ENCODE measurements around the gene TRIM60. TPM values are rescaled to one million over a fixed set of nuclear protein-coding genes. Genes with fewer than 3 reads are reported as not detected.
"Not testable (repeated sequence)": the region's sequence is repeated elsewhere in the genome, so short reads cannot be mapped to it uniquely, and the experiment has no call there.

Gene TRIM60
- total RNA-seq, 1 donor from 2014 or later: not detected

DNA sequence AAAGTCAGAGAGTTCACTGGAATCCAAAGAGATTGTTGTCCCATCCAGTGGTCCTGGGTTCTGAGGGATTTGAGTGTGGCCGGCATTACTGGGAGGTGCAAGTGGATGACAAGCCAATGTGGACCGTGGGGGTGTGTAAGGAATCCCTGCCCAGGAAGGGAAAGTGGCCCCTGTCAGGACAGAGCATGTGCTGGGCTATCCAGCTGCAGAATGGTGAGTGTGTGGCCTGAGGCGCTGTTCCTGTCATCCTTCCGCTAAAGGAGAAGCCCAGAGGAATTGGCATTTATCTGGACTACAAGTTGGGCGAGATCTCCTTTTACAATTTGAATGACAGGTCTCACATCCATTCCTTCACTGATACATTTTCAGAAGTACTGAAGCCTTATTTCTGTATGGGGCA is 20.4 kb upstream of the TRIM60 start:
- no peaks in the 10 kb centered on the region for H4K20me1 ChIP-seq (ENCODE audit: insufficient read depth, low read length)
- no peaks in the 10 kb centered on the region for H3K36me3 Mint-ChIP-seq (ENCODE audit: low read depth, unreplicated experiment)
- H3K4me2 ChIP-seq (ENCODE audit: low read length): no peak overlapping the region
- no peaks in the 10 kb centered on the region for H3K27me3 ChIP-seq (ENCODE audit: insufficient read depth, low read length)
- no peak overlapping the region for H3K4me3 ChIP-seq (ENCODE audit: insufficient read depth, low read depth, low read length)
- FAIRE-seq (no peak), DNase-seq (ENCODE audit: low read depth) (no peak)
- no peak overlapping the region for H3K9ac ChIP-seq (ENCODE audit: low read length)
- no peak overlapping the region for H2AFZ ChIP-seq (ENCODE audit: low read depth, low read length)
- TF ChIP-seq, protein P1, sequence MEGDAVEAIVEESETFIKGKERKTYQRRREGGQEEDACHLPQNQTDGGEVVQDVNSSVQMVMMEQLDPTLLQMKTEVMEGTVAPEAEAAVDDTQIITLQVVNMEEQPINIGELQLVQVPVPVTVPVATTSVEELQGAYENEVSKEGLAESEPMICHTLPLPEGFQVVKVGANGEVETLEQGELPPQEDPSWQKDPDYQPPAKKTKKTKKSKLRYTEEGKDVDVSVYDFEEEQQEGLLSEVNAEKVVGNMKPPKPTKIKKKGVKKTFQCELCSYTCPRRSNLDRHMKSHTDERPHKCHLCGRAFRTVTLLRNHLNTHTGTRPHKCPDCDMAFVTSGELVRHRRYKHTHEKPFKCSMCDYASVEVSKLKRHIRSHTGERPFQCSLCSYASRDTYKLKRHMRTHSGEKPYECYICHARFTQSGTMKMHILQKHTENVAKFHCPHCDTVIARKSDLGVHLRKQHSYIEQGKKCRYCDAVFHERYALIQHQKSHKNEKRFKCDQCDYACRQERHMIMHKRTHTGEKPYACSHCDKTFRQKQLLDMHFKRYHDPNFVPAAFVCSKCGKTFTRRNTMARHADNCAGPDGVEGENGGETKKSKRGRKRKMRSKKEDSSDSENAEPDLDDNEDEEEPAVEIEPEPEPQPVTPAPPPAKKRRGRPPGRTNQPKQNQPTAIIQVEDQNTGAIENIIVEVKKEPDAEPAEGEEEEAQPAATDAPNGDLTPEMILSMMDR (IDR thresholded peaks at IDR 0.05; ENCODE audit: insufficient read depth, low read depth, low read length): no peak
- no peak for TF ChIP-seq EZH2 (IDR thresholded peaks at IDR 0.05; ENCODE audit: insufficient read depth, low read length)
- no peak overlapping the region for H3K4me3 Mint-ChIP-seq (ENCODE audit: unreplicated experiment)
- H3K27me3 Mint-ChIP-seq (ENCODE audit: low read depth, unreplicated experiment): no peaks in the 10 kb centered on the region
- H3K4me1 ChIP-seq (ENCODE audit: insufficient read depth, low read length): no peaks in the 10 kb centered on the region
- no peak overlapping the region for H3K27ac ChIP-seq (ENCODE audit: low read depth, low read length)
- H3K9me3 ChIP-seq (ENCODE audit: insufficient read depth, low read depth, low read length): no peaks in the 10 kb centered on the region
- no peak overlapping the region for H3K27ac Mint-ChIP-seq (ENCODE audit: unreplicated experiment)
- H3K36me3 ChIP-seq (ENCODE audit: insufficient read depth, low read length): no peaks in the 10 kb centered on the region
- H3K79me2 ChIP-seq (ENCODE audit: insufficient read depth, low read length): no peaks in the 10 kb centered on the region
- H3K9me3 Mint-ChIP-seq (ENCODE audit: unreplicated experiment): no peaks in the 10 kb centered on the region
- H3K4me1 Mint-ChIP-seq (ENCODE audit: low read depth, unreplicated experiment): no peaks in the 10 kb centered on the region

DNA sequence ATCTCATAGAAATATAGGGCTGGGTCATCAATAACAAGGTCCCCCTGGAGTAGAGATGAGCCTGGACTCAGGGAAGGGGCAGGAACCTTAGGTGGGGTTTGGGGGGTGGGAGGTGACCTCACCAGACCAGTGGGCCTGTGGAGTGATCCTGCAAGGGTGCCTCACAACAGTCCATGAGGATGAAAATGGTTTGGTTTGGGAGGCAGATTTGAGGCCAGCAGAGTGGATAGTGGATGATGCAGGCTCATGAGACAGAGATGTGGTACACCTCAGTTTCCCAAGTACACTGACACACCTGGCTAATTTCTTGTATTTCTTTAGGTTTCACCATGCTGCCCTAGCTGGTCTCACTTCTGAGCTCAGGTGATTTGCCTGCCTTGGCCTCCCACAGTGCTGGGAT is 18.1 kb upstream of the TRIM60 start:
- no peak overlapping the region for H3K27ac Mint-ChIP-seq (ENCODE audit: unreplicated experiment)
- Histone ChIP-seq H3K27me3 (ENCODE audit: insufficient read depth, low read length) (no peaks in the 10 kb centered on the region), H3K27ac (ENCODE audit: low read depth, low read length) (no peak overlapping the region), H3K4me1 (ENCODE audit: insufficient read depth, low read length) (no peaks in the 10 kb centered on the region), H3K36me3 (ENCODE audit: insufficient read depth, low read length) (no peaks in the 10 kb centered on the region), H3K4me2 (ENCODE audit: low read length) (no peak overlapping the region), H3K9ac (ENCODE audit: low read length) (no peak overlapping the region), H2AFZ (ENCODE audit: low read depth, low read length) (no peak overlapping the region), H3K9me3 (ENCODE audit: insufficient read depth, low read depth, low read length) (no peaks in the 10 kb centered on the region), H3K79me2 (ENCODE audit: insufficient read depth, low read length) (no peaks in the 10 kb centered on the region), H4K20me1 (ENCODE audit: insufficient read depth, low read length) (no peaks in the 10 kb centered on the region), H3K4me3 (ENCODE audit: insufficient read depth, low read depth, low read length) (no peak overlapping the region)
- H3K27me3 Mint-ChIP-seq (ENCODE audit: low read depth, unreplicated experiment): no peaks in the 10 kb centered on the region
- H3K4me3 Mint-ChIP-seq (ENCODE audit: unreplicated experiment): no peak overlapping the region
- no peaks in the 10 kb centered on the region for H3K4me1 Mint-ChIP-seq (ENCODE audit: low read depth, unreplicated experiment)
- no peaks in the 10 kb centered on the region for H3K36me3 Mint-ChIP-seq (ENCODE audit: low read depth, unreplicated experiment)
- FAIRE-seq (no peak), DNase-seq (ENCODE audit: low read depth) (no peak)
- TF ChIP-seq, protein P1 (IDR thresholded peaks at IDR 0.05; ENCODE audit: insufficient read depth, low read depth, low read length): no peak
- no peak for TF ChIP-seq EZH2 (IDR thresholded peaks at IDR 0.05; ENCODE audit: insufficient read depth, low read length)
- no peaks in the 10 kb centered on the region for H3K9me3 Mint-ChIP-seq (ENCODE audit: unreplicated experiment)

DNA sequence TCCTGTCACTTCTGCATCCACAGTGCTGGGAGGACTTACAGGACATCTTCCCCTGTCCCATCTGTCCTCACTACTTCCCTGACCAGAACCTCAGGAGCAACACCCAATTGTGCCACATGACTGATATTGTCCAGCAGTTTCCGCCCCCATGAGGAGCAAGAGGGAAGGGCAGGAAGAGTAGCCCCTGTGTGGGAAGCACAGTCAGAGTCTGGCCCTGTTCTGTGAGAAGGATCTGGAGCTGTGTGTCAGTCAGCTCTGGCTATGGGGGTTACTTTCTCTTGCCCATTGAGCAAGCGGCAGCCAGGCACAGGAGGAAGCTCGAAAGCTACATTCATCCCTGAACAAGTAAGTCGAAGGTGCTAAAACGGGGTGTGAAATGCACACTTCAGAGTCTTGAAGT is 14.8 kb upstream of the TRIM60 start:
- Histone ChIP-seq H3K9me3 (ENCODE audit: insufficient read depth, low read depth, low read length) (no peaks in the 10 kb centered on the region), H4K20me1 (ENCODE audit: insufficient read depth, low read length) (no peaks in the 10 kb centered on the region), H3K4me2 (ENCODE audit: low read length) (no peak overlapping the region), H3K27ac (ENCODE audit: low read depth, low read length) (no peak overlapping the region), H3K36me3 (ENCODE audit: insufficient read depth, low read length) (no peaks in the 10 kb centered on the region), H3K27me3 (ENCODE audit: insufficient read depth, low read length) (no peaks in the 10 kb centered on the region), H2AFZ (ENCODE audit: low read depth, low read length) (no peak overlapping the region), H3K79me2 (ENCODE audit: insufficient read depth, low read length) (no peaks in the 10 kb centered on the region), H3K4me3 (ENCODE audit: insufficient read depth, low read depth, low read length) (no peak overlapping the region), H3K4me1 (ENCODE audit: insufficient read depth, low read length) (no peaks in the 10 kb centered on the region), H3K9ac (ENCODE audit: low read length) (no peak overlapping the region)
- no peak overlapping the region for H3K27ac Mint-ChIP-seq (ENCODE audit: unreplicated experiment)
- TF ChIP-seq, protein P1 (IDR thresholded peaks at IDR 0.05; ENCODE audit: insufficient read depth, low read depth, low read length): no peak
- TF ChIP-seq EZH2 (IDR thresholded peaks at IDR 0.05; ENCODE audit: insufficient read depth, low read length): no peak
- no peaks in the 10 kb centered on the region for H3K4me1 Mint-ChIP-seq (ENCODE audit: low read depth, unreplicated experiment)
- H3K36me3 Mint-ChIP-seq (ENCODE audit: low read depth, unreplicated experiment): no peaks in the 10 kb centered on the region
- no peaks in the 10 kb centered on the region for H3K27me3 Mint-ChIP-seq (ENCODE audit: low read depth, unreplicated experiment)
- DNase-seq (ENCODE audit: low read depth): no peak
- peaks cover 6% of the 10 kb centered on the region for H3K9me3 Mint-ChIP-seq (ENCODE audit: unreplicated experiment)
- no peak for FAIRE-seq
- H3K4me3 Mint-ChIP-seq (ENCODE audit: unreplicated experiment): no peak overlapping the region

DNA sequence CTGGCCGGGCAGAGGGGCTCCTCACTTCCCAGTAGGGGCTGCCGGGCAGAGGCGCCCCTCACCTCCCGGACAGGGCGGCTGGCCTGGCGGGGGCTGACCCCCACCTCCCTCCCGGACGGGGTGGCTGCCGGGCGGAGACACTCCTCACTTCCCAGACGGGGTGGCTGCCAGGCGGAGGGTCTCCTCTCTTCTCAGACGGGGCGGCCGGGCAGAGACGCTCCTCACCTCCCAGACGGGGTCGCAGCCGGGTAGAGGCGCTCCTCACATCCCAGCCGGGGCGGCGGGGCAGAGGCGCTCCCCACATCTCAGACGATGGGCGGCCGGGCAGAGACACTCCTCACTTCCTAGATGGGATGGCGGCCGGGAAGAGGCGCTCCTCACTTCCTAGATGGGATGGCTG is 11.8 kb upstream of the TRIM60 start:
- H3K27ac Mint-ChIP-seq (ENCODE audit: unreplicated experiment); H3K27ac ChIP-seq (ENCODE audit: low read depth, low read length); H2AFZ ChIP-seq (ENCODE audit: low read depth, low read length); H3K27me3 ChIP-seq (ENCODE audit: insufficient read depth, low read length); H3K4me2 ChIP-seq (ENCODE audit: low read length); H3K9me3 ChIP-seq (ENCODE audit: insufficient read depth, low read depth, low read length); H3K36me3 ChIP-seq (ENCODE audit: insufficient read depth, low read length); H3K4me3 ChIP-seq (ENCODE audit: insufficient read depth, low read depth, low read length); H3K4me1 ChIP-seq (ENCODE audit: insufficient read depth, low read length); H3K4me1 Mint-ChIP-seq (ENCODE audit: low read depth, unreplicated experiment); FAIRE-seq; H3K4me3 Mint-ChIP-seq (ENCODE audit: unreplicated experiment); H3K27me3 Mint-ChIP-seq (ENCODE audit: low read depth, unreplicated experiment); H4K20me1 ChIP-seq (ENCODE audit: insufficient read depth, low read length); H3K9ac ChIP-seq (ENCODE audit: low read length); DNase-seq (ENCODE audit: low read depth); H3K79me2 ChIP-seq (ENCODE audit: insufficient read depth, low read length); H3K36me3 Mint-ChIP-seq (ENCODE audit: low read depth, unreplicated experiment); H3K9me3 Mint-ChIP-seq (ENCODE audit: unreplicated experiment): not testable (repeated sequence)
